GM18520 (cell line): Measurements from ENCODE around the gene MAP4K4.

ENCODE experiments used
- ATAC-seq: cut with Tn5 transposase; IDR thresholded peaks from one replicate; pipeline ENCODE4 v1.9.1; 2021; ENCODE audit not compliant: unreplicated experiment

MAP4K4 gene

DNA sequence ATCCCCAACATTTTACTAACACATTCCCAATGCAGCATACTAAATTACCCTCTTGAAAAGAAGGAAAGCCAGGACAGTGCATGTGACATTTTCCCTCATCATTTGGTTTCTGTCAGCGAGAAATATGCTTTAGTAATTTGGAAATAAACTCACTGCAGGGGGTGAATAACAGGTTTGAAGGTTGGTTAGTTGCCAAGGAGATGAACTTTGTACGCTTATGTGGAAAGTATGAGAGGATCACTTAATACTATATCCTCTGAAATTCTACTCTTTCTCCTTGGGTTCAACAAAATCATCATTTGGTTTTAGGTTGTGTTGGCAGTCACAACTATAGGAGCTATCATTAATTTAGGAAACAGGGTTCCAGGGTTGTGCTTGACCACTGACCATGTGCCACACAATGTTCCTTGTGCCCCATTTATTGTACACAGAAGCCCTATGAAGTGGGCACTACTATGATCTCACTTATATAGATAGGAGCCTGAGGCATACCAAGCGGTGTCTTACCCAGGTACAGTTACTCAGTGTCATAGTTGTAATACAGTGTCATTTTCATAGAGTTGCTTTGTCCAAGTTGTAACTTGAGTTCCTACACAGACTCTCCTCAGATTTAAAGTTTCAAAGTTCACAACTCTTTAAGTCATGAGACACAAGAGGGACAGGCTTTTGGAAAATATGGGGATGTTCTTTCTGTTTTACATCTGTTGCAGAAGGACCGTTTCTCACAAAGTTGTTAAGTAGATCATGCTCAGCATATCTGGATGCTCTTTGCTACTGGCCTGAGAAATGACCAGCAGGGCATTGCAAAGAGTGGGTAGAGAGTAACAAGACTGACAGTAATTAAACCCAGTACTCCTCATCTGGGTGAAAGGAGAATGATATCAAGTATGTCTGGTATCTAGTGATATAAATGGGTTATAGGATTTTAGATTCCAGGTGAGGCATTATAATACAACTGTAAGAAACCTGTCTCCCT, 91.8 kb downstream of the MAP4K4 start:
- ATAC-seq, result no peak

DNA sequence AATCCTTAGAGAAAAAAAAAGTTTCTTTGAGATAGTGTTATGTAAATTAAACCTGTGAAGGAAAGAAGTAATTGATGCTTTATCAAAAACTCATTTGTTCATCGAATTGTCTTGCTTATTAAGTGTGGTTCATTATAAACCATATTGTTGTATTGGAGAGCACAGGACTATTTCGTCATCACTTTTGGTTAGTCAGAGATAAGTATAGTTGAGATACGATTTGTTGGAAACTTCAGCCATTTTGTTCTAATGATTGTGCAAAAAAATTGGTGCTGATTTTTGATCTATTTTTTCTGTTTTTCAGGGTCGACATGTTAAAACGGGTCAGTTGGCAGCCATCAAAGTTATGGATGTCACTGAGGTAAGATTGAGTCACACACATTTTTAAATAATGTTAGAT, 92.9 kb downstream of the MAP4K4 start:
- ATAC-seq, result no peak

DNA sequence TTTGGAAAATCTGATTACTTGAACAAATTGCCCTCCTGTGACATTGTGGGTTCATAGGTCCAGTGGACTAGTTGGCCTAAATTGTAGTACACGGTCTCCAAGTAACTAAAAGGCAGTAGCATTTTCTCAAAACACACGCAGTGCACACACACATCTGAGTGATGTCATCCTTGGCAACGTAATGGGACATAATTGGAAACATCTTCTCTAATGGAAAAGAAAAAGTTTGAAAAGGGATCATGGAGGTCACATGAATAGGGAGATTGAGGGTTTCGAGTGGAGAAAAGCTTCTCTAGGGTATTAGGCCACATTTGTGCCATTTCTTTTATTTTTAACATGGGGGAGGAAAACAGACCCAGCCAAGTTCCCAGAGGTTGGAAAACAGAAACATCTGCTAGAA, 93.3 kb downstream of the MAP4K4 start:
- no peak for ATAC-seq

DNA sequence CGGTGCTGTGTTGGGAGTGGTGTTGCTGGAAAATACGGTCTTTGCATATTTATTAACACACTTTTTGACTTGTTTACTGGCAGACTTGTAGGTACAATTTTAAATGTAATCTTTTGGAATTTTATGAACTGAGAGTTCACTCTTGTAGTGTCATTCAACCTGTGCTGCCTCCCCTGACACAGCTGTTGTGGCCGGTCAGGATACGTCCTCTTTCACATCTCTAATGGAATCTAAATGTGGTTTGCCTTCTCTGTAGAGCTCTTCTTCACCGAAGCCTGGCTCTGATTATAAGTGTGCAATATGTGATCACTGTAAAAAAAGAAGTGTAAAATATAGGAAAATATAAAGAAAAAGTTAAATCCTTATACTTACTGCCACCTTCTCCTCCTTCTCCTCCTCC, 94.7 kb downstream of the MAP4K4 start:
- ATAC-seq, result no peak

DNA sequence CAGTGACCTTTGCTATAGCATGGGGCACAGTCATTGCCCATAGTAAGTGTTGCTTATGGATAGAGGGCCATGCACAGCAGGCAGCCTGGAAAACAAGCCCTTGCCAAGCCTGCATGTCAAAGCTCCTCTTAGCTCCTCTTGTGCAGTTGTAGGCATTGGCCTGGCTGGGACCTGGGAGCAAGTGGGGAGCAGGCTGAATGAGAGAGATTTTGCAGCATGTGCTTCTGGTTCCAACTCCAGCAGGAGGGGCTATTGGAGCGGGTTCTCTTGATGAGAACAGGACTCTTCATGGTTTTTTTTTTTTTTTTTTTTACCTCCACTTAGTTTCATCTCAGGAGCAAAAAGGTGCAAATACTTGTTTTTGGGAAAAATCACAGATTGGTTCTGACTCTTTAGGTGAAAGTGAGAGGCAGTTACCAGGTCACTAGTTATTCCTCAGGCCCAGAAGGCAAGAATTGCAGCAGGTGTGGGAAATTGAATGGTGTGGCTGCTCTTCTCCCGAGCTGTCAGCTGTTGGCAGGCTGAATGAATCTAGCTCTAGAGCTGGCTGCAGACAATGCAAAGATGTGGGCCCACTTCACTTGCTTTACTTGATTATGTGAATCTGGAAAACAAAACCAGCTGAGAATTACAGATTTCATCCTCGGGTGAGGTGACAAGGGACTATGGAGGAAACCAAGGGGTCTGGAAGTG, 95.9 kb downstream of the MAP4K4 start:
- ATAC-seq, result no peak

DNA sequence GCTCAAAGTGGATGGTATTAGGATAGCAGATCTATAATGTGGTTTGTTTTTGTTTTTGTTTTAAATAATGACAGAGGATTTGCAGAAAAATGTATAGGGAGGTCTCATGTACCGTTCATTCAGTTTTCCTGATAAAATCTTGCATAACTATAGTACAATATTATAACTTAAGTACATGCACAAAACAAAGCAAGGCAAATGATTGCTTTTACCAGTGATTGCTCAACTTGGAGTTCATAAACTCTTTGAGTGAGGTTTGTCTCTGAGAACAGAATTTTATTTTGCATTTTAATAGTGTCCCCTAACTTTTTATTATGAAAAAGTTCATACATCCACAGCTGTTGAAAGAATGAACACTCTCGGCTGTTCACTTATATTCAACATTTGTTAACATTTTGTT, 96.6 kb downstream of the MAP4K4 start:
- no peak for ATAC-seq

DNA sequence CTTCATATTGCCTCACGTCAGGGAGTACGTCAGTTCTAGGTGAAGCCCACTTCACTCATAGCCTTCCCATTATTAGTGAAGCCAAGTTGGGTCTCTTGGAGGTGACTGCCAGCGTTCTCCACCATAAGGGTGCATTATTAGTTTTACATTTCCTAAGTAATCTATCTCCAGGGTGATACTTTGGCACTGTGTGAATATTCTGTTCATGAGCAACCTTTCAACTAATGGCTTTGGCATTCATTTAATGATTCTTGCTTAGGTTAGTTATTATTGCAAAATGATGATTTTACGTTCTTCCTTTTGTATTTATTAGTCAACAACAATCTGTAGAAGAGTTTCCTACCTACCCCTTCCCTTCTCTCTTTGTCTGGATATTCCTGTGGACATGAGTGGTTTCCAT, 97.5 kb downstream of the MAP4K4 start:
- ATAC-seq, result no peak

DNA sequence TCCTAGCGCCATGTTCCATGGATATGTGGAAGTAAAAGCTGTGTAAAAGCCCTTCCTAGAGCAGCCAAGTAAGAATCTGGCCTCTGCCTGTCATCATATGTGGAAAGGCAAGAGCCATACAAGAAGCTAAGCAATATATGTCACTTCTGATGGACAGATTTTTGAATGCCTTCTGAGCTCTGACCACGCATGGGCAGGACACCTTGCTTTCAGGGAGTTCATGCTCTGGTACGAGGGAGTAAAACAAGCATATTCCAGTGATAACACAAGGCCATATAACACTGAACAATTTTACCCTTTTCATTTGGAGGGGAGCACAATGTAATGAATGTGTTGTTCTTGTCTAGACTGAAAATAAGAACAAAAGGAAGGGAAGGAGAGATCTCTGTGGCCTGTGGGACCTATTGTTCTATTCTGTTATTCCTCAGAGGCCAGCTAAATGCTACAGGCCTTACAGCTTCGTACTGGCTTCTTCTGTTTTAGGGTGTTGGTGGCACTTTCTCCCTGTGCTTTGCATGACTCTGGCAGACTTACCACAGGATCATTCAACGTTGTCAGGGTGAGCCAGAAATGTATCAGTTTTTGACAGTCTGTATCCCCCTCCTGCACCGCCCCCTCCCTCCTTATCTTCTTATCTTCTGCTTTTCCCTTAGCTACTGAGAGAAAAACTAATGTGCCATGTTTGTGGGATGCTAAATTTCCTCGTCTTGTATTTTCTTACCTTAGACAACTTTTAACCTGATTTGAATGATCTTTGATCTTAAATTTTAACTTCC, 99.5 kb downstream of the MAP4K4 start:
- ATAC-seq, result no peak

DNA sequence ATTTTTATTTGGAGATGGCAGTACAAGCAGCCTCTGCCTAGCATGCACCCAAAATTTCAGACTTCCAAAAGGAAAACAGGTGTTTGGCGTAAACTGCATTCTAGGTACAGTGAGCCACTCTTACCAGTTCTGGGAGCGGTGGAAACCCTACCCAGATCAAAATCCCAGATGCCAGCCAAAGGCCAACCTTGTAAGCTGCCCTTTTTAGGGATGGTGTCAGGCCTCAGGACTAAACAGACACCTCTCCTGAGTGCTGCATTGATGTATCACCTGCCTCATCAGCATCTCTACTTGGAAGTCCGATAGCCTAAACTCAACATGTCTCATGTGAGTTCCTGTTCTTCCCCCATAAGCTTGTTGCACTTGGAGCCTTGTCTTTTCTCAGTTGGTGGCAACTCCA, 104.0 kb downstream of the MAP4K4 start:
- no peak for ATAC-seq

DNA sequence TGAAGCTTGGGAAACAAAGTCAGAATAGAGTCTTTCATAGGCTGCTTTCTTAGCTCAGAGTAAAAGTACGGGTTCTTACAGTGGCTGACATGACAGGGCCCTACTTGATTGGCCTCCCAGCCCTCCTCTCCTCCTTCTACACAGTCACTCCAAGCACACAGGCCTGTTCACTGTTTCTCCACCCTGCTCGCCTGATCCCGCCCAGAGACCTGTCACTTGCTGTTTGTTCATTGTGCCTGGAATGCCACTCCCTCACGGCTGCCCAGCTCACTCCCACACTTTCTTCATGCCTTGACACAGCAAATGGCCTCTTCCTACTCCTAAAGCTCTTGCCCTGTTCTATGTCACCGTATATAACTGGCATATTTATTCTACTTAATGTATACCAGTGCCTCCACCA, 104.8 kb downstream of the MAP4K4 start:
- no peak for ATAC-seq

DNA sequence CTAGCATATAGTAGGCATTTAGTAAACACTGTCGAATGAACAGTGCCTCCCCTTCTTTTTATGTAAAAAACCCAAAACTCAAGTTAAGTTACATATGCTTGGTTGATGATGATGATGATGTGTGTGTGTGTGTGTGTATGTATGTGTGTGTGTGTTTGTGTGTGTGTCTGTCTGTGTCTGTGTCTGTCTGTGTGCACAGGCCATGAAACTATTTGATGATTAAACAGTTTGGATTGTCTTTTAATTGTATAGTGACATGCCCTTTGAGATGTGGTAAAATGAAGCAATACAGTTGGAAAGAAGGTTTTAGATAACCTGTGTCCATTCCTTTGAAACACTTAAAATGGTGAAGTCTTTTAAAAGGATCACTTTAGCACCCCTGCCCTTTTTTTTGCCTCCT, 105.6 kb downstream of the MAP4K4 start:
- ATAC-seq, result no peak

DNA sequence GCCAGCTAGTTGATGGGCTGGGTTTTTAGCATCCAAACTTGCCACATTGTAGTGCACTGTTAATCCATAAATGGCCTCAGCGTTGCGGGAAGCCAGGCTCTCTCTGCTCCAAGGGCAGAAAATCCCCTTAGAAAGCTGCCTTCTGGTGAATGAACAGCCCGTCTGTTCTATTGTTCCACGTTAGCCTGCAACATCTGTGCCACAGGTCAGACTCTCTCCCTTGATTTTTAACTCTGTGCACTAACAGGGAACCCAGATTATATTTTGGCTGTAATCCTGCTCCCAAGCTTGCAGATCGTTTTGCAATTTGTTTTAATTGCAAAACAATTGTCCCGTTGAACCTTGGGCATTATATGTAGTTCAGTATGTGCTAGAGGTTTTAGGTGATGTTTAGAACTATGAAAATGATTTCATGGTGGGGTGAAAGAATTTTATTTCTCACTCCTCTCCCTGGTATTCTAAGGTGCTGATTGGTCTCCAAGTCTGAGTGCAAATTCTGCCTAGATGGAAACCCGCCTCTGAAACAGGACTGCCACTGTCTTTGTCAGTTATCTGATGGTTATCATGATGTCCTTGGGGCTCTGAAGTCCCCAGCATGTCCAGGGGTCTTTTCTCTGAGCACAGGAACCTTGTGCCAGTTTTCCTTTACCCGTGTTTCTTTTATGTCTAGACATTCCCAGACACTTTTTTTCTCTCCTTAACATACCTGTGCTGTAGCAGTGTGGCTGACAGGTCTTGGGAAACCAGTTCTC, 106.6 kb downstream of the MAP4K4 start:
- no peak for ATAC-seq

DNA sequence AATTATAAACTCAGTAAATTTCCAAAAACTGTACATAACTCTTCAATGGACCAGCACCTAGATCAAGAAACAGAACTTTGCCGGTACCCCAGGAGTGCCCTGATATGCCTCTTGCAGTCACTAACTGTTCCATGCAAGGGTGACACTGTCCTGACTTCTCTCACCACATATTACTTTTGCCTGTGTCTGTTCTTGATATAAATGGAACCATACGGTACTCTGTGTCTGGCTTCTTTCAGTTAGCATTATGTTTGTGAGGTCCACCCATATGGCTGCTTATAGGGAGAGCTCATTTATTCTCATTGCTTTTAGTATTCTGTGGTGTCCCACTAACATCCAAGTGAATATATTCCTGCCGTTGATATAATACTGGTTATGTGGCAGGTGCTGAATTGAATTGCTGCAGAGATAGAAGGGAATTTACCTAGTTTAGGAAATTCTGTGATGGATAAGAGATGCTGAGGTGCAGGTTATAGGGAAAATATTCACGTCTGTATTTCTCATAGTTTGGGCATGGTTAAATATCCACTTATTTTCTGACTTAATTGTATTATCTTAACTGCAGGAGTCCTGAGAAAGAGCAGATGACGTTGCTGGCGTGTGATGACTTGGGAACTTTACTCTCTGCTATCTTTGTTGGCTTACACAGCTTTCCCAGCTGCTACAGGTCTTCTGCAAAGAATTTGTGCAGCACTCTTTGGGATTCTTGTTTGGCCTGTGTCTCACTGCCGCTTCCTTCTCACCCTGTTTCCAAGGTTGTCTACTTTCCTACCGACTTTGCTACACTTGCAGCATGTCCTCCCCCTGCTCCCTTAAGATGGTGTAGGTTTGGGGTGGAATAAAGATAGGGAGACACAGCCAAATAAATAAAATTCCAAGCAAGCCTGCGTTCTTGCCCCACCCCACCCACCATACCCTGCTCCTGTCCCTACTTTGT, 107.9 kb downstream of the MAP4K4 start:
- no peak for ATAC-seq

DNA sequence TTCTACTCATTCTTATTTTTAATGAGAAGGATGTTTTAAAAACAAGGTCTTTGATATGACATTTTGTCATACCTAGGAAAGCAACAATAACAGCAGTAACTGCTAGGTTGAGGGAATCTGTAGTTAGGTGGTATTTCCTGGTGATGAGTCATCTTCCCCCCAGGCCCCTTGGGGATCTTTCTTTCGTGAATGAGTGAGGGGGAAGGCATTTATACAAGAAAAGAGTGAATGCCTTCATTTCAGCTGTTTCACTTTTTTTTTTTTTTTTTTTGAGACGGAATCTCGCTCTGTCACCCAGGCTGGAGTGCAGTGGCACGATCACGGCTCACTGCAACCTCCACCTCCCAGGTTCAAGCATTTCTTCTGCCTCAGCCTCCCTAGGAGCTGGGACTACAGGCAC, 108.6 kb downstream of the MAP4K4 start:
- ATAC-seq, result no peak

DNA sequence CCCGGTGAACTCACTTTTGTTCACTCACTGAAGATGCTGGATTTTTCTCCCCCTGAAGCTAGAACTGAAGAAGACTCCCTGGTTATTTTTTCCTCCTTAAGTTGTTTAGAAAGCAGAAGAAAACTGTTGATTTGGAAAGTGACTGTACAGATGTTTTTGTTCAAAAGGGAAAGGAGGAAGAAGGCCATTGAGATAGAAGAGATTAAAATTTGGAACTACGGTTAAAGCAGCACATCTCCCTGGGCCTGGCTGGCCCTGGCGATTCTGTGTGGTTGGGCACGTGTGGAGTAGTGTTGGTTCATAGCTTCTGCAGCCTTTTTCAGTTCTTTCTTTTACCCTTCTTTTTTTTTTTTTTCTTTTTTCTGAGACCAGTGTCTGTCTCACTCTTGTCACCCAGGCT, 109.2 kb downstream of the MAP4K4 start:
- no peak for ATAC-seq

DNA sequence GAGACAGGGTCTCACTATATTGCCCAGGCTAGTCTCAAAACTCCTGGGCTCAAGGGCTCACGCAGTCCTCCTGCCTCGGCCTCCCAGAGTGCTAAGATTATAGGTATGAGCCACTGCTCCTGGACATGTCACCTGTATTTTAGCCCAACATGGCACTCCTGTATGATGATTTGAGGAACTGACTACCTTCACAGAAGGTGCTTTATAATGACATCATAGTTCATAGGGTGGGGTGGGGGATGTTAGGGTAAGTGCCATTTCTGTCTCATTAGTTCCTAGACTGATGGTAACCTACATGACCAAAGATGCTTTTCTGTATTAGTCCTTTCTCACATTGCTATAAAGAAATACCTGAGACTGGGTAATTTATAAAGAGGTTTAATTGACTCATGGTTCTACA, 109.7 kb downstream of the MAP4K4 start:
- no peak for ATAC-seq

DNA sequence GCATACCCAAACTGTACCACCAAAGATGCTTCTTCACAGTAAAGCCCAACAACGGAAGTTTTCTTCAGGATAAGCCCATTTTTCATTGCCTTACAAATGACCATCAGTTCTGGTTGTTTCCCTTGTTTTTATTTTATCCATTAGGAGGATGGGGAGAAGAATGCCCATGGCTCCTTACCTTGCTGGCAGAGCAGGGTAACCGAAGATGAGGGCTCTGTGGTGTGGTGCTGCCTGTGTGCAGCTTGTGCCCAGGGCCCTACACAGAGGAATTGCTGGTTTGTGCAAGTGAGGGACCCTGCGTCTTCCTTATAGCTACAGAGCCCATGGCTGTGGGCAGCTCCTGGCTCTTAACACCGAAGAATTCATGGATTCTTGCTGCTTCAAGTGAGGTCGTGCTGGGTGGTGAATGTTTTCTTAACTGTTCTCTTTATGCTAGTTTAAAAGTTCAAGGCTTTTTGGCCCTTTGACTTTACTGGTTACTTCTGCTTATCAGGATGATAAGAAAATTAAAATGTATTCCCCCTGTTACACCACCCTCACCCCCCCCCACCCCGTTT, 110.6 kb downstream of the MAP4K4 start:
- ATAC-seq, result no peak

DNA sequence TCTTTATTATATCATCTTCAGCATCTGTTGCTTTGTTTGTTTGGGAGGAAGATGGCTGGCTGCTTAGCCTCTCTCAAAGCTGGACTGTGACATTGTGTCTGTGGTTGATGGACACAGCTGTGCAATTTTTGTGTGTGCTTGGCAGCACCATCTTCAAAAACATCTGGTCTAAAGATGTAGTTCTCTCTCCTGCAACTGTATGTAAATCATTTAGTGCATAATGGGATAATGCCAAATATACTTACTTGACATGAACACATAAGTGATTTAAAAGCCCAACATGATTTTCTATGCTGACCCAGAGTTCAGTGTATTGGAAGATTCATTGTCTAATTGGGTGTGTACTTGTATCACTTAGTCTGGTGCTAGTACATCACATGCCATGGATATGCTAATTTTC, 112.2 kb downstream of the MAP4K4 start:
- no peak for ATAC-seq

DNA sequence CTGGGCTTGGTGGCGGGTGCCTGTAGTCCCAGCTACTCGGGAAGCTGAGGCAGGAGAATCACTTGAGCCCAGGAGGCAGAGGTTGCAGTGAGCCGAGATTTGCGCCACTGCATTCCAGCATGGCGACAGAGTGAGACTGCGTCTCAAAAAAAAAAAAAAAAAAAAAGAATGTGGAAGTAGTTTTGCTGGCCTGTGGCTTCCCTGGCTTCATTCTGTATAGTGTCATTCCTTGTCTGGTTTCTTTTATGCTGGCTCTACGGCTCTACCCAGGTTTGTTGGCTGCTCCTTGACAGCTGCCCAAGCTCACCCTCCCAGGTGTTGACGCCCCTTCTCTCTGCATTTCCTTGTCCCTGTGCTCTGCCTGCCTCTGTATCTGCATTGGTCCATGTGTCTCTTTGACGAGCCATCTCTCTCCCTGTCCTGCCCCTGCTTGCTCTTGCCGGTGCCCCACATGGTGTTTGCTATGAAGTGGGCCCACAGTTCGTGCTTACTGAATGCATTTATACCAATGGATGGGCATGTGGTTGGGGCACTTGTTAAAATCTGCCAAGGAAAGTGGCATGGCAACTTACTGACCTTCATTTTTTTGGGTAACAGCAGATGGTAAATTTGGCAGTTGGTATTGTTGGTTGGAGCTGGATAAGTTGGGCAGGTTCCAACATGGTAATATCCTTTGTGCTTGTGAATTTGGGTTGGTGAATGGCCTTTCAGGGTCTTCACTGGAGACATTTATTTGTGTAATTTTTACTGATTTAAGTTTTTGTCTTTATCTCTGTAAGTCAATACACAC, 113.9 kb downstream of the MAP4K4 start:
- ATAC-seq, result no peak
